PFSK-1 (cell line): ENCODE measurements around the gene SCYL2.

Experiments used
- POLR2AphosphoS5 ChIP-seq: IDR thresholded peaks from 2 replicates; pipeline ENCODE4 v1.6.1; 2012; ENCODE audit warnings: low read depth, mild to moderate bottlenecking, control low read depth, low read length, moderate library complexity
- REST ChIP-seq, 2 experiments: IDR thresholded peaks; 2 replicates each; pipeline versions ENCODE4 v1.6.1 to v1.8.0; 2011 to 2012; ENCODE audit warnings: low read depth in 2 of 2, low read length in 2 of 2, control low read depth in 1 of 2, inconsistent platforms in 1 of 2, mild to moderate bottlenecking in 1 of 2, moderate library complexity in 1 of 2; ENCODE audit not compliant: insufficient read depth in 1 of 2

- no peak for TF ChIP-seq POLR2AphosphoS5
- TF ChIP-seq REST (IDR thresholded peaks at IDR 0.05; ENCODE audit: insufficient read depth in 1 of 2, low read depth in 2 of 2, low read length in 2 of 2): no peak
Measured at GRCh38 chr12:100317371-100317770, 50.4 kb downstream of the SCYL2 start.
